DOHH2 (cell line): ENCODE data around the gene ADAMTS2.

Source experiments
- H3F3A ChIP-seq: fragments of 200-600 bp; sonication (generic), shearing (Covaris generic); 2 replicates; pipeline ENCODE4 v1.6.0; 2016; ENCODE audit warnings: antibody characterized with exemption, mild to moderate bottlenecking; ENCODE audit not compliant: control insufficient read depth, insufficient read depth
- H3K27ac ChIP-seq: fragments of 200-600 bp; sonication (generic); 2 replicates; pipeline ENCODE4 v1.5.1; 2014; ENCODE audit warnings: low read depth, mild to moderate bottlenecking, low read length, moderate library complexity
- H3K27me3 ChIP-seq: fragments of 200-600 bp; sonication (generic); 2 replicates; pipeline ENCODE4 v1.6.1; 2014; ENCODE audit warnings: mild to moderate bottlenecking, low read length, mixed read lengths; ENCODE audit not compliant: control insufficient read depth
- H3K36me3 ChIP-seq: fragments of 200-600 bp; sonication (generic); 2 replicates; pipeline ENCODE4 v1.6.1; 2014; ENCODE audit warnings: mild to moderate bottlenecking, low read length, moderate library complexity, mixed read lengths; ENCODE audit not compliant: control insufficient read depth
- H3K4me1 ChIP-seq: fragments of 200-600 bp; sonication (generic); 2 replicates; pipeline ENCODE4 v1.6.1; 2014; ENCODE audit warnings: mild to moderate bottlenecking, low read length, mixed read lengths; ENCODE audit not compliant: control insufficient read depth
- H3K4me2 ChIP-seq: fragments of 200-600 bp; sonication (generic); 2 replicates; pipeline ENCODE4 v1.6.0; 2014; ENCODE audit warnings: mild to moderate bottlenecking, low read length, moderate library complexity
- H3K4me3 ChIP-seq: fragments of 200-600 bp; sonication (generic); 2 replicates; pipeline ENCODE4 v1.5.1; 2014; ENCODE audit warnings: mild to moderate bottlenecking, low read length, mixed read lengths
- H3K79me2 ChIP-seq: fragments of 200-600 bp; sonication (generic); 2 replicates; pipeline ENCODE4 v1.6.1; 2014; ENCODE audit warnings: mild to moderate bottlenecking, low read length, mixed read lengths; ENCODE audit not compliant: control insufficient read depth
- H3K9me2 ChIP-seq: fragments of 200-600 bp; sonication (generic); replicated peaks from 2 replicates; pipeline ENCODE4 v1.6.1; 2014; ENCODE audit warnings: mild to moderate bottlenecking, low read length, mixed read lengths; ENCODE audit not compliant: control insufficient read depth
- H3K9me3 ChIP-seq: fragments of 200-600 bp; sonication (generic); 2 replicates; pipeline ENCODE4 v1.6.1; 2014; ENCODE audit warnings: antibody characterized with exemption, low read length, mixed read lengths; ENCODE audit not compliant: control insufficient read depth, insufficient read depth
- H4K20me1 ChIP-seq: fragments of 200-600 bp; sonication (generic); 2 replicates; pipeline ENCODE4 v1.6.0; 2014; ENCODE audit warnings: low read depth, mild to moderate bottlenecking, antibody characterized with exemption, low read length, moderate library complexity; ENCODE audit not compliant: control insufficient read depth, insufficient read depth
- EZH2phosphoT487 ChIP-seq: fragments of 200-600 bp; sonication (generic); IDR thresholded peaks from 2 replicates; pipeline ENCODE4 v1.6.1; 2017; ENCODE audit warnings: borderline replicate concordance, mild to moderate bottlenecking, antibody characterized with exemption, low read length, moderate library complexity, mixed read lengths
- TF ChIP-seq, protein P1 (sequence below): fragments of 200-600 bp; sonication (generic); IDR thresholded peaks from one replicate; pipeline ENCODE4 v1.5.1; 2014; ENCODE audit warnings: antibody characterized with exemption, mild to moderate bottlenecking, low read depth, low read length; ENCODE audit not compliant: poor library complexity, severe bottlenecking

Gene ADAMTS2

DNA sequence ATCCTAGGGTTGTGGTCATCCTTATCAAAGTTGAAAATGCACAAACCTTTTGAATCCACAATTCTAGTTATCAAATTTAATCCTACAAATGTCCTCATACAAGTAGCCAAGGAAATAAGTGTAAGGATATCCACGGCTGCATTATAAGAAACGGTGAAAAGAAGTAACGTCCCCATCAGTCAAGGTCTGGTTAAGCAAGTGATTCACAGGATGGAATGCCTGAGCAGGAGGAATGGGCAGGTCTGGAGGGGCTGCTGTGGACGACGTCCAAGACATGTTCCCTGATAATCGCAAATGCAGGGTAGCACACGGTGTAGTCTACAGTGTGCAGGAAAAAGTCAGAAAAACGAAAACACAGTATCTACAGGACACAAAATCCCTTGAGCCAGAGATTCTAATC, 118.6 kb downstream of the ADAMTS2 start:
- no peak overlapping the region for H3K27ac ChIP-seq
- H3K79me2 ChIP-seq, result no peaks in the 10 kb centered on the region
- no peaks in the 10 kb centered on the region for H3K9me2 ChIP-seq
- TF ChIP-seq EZH2phosphoT487, result no peak
- TF ChIP-seq, protein P1, sequence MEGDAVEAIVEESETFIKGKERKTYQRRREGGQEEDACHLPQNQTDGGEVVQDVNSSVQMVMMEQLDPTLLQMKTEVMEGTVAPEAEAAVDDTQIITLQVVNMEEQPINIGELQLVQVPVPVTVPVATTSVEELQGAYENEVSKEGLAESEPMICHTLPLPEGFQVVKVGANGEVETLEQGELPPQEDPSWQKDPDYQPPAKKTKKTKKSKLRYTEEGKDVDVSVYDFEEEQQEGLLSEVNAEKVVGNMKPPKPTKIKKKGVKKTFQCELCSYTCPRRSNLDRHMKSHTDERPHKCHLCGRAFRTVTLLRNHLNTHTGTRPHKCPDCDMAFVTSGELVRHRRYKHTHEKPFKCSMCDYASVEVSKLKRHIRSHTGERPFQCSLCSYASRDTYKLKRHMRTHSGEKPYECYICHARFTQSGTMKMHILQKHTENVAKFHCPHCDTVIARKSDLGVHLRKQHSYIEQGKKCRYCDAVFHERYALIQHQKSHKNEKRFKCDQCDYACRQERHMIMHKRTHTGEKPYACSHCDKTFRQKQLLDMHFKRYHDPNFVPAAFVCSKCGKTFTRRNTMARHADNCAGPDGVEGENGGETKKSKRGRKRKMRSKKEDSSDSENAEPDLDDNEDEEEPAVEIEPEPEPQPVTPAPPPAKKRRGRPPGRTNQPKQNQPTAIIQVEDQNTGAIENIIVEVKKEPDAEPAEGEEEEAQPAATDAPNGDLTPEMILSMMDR, result no peak
- no peaks in the 10 kb centered on the region for H3F3A ChIP-seq
- H3K4me1 ChIP-seq, result no peaks in the 10 kb centered on the region
- peaks cover 2% of the 10 kb centered on the region; the same call in 1 of the 2 replicates for H3K9me3 ChIP-seq
- no peaks in the 10 kb centered on the region for H3K36me3 ChIP-seq
- no peak overlapping the region for H3K4me2 ChIP-seq
- no peak overlapping the region for H3K4me3 ChIP-seq
- no peaks in the 10 kb centered on the region for H4K20me1 ChIP-seq
- H3K27me3 ChIP-seq, result no peaks in the 10 kb centered on the region

DNA sequence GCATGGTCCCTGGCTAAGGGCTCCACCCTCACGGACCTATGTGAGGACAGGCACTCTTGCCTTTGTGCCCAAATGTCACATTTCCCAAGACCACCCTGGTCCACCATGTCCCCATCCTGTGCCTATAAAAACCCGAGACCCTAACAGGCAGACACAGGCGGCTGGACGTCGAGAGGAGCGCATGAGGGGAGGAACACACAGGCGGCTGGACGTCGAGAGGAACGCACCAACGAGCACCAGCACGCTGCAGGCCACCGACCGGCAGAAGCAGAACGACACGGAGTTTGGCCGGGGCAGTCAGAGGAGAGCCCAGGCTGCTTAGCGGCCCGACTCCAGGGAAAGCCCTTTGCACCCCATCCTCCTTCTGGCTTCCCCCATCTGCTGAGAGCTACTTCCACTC, 119.9 kb downstream of the ADAMTS2 start:
- no peak overlapping the region for H3K4me2 ChIP-seq
- no peaks in the 10 kb centered on the region for H4K20me1 ChIP-seq
- no peaks in the 10 kb centered on the region for H3K27me3 ChIP-seq
- no peaks in the 10 kb centered on the region for H3K79me2 ChIP-seq
- peaks cover 2% of the 10 kb centered on the region; the same call in 1 of the 2 replicates for H3K9me3 ChIP-seq
- H3K4me3 ChIP-seq, result no peak overlapping the region
- H3K36me3 ChIP-seq, result no peaks in the 10 kb centered on the region
- no peaks in the 10 kb centered on the region for H3F3A ChIP-seq
- H3K4me1 ChIP-seq, result no peaks in the 10 kb centered on the region
- no peaks in the 10 kb centered on the region for H3K9me2 ChIP-seq
- no peak overlapping the region for H3K27ac ChIP-seq
- TF ChIP-seq, protein P1, result no peak
- TF ChIP-seq EZH2phosphoT487, result no peak

DNA sequence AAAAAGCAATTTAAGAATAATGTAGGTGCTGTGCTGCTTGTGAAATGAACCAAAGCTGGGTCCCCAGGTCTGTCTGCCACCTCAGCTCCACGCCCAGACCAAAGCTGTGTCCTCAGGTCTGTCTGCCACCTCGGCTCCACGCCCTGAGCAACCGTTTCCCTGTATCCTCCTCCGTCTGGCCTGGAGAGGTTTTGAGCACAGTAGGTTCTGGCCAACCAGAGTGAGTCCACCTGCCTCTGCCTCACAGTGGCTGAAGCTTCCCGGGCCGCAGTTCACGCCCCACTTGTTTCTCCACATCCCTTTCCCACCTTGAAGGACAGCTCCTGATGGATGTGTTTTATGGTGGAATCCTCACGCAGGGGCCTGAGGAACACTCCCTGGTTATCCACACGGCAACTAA, 120.5 kb downstream of the ADAMTS2 start:
- H3K79me2 ChIP-seq, result no peaks in the 10 kb centered on the region
- H3K27me3 ChIP-seq, result no peaks in the 10 kb centered on the region
- H3F3A ChIP-seq, result no peaks in the 10 kb centered on the region
- H4K20me1 ChIP-seq, result no peaks in the 10 kb centered on the region
- no peak overlapping the region for H3K4me3 ChIP-seq
- H3K9me2 ChIP-seq, result no peaks in the 10 kb centered on the region
- H3K4me1 ChIP-seq, result no peaks in the 10 kb centered on the region
- no peak overlapping the region for H3K4me2 ChIP-seq
- no peak overlapping the region for H3K27ac ChIP-seq
- no peaks in the 10 kb centered on the region for H3K36me3 ChIP-seq
- peaks cover 2% of the 10 kb centered on the region; the same call in 1 of the 2 replicates for H3K9me3 ChIP-seq
- TF ChIP-seq, protein P1, result no peak
- no peak for TF ChIP-seq EZH2phosphoT487
